Kidney (tissue), 14 donors: ENCODE data around the gene CALN1. TPM values are rescaled to one million over a fixed set of nuclear protein-coding genes. Genes with fewer than 3 reads are reported as not detected.

Source experiments
- DNase-seq, 5 donors: peaks; one replicate each; pipeline ENCODE4 v3.0.0-alpha.2; 2013 to 2020
- FAIRE-seq: peaks from 2 replicates; lab custom pipeline; 2012; peaks lifted over from hg19 to GRCh38; lab: Jason Lieb, UNC
- H3K27ac ChIP-seq, 2 donors: one replicate each; pipeline ENCODE4 v1.7.0; 2013; ENCODE audit warnings: low read depth in 2 of 2, low read length in 2 of 2, inconsistent platforms in 1 of 2
- H3K27me3 ChIP-seq: one replicate; pipeline ENCODE4 v1.7.1; 2013; ENCODE audit warnings: low read length, inconsistent platforms; ENCODE audit not compliant: control insufficient read depth, insufficient read depth
- H3K36me3 ChIP-seq, 3 donors: one replicate each; pipeline versions ENCODE4 v1.7.0 to v1.7.1; 2013; ENCODE audit warnings: low read length in 3 of 3, control low read depth in 1 of 3, inconsistent platforms in 1 of 3; ENCODE audit not compliant: insufficient read depth in 3 of 3, control insufficient read depth in 2 of 3
- H3K4me1 ChIP-seq, 3 donors: one replicate each; pipeline versions ENCODE4 v1.7.0 to v1.7.1; 2013; ENCODE audit warnings: low read length in 3 of 3, inconsistent platforms in 1 of 3, low read depth in 1 of 3; ENCODE audit not compliant: control insufficient read depth in 2 of 3, insufficient read depth in 2 of 3
- H3K4me3 ChIP-seq, 3 donors: one replicate each; pipeline versions ENCODE4 v1.7.0 to v1.8.1; 2013; ENCODE audit warnings: low read length in 3 of 3, control low read depth in 1 of 3, inconsistent platforms in 1 of 3
- H3K9ac ChIP-seq, 3 donors: one replicate each; pipeline versions ENCODE4 v1.7.0 to v1.7.1; 2013; ENCODE audit warnings: low read length in 3 of 3, control low read depth in 1 of 3, inconsistent platforms in 1 of 3
- H3K9me3 ChIP-seq, 3 donors: one replicate each; pipeline versions ENCODE4 v1.7.0 to v1.7.1; 2013; ENCODE audit warnings: low read length in 3 of 3, control low read depth in 1 of 3, inconsistent platforms in 1 of 3; ENCODE audit not compliant: control insufficient read depth in 2 of 3, insufficient read depth in 1 of 3
- intact Hi-C: fragments of 100-400 bp; cut with DNase I; formaldehyde crosslinking; loops from one replicate; pipeline ENCODE4 v1.11.1; 2022
- polyA plus RNA-seq: library from polyadenylated mRNA; stranded (reverse); fragments of 350-450 nt; fragmentation: Illumina TruSeq; extraction: RNeasy Lipid Tissue Mini Kit (QIAGEN cat#74804); gene quantifications from one replicate; pipeline ENCODE4 v1.2.3, GENCODE V29; 2014; ENCODE audit warnings: low read depth, low replicate concordance; ENCODE audit not compliant: insufficient read depth
- total RNA-seq: library from RNA; stranded (reverse); fragmentation: NEBNext Ultra II Directional; extraction: Animal tissue kit (Norgen Biotek cat#: 25700); gene quantifications from one replicate; pipeline ENCODE4 v1.2.1, GENCODE V29; 2021
- TF ChIP-seq, protein P1 (sequence below): IDR thresholded peaks from 3 replicates; pipeline ENCODE4 v1.5.1; 2012; ENCODE audit warnings: mild to moderate bottlenecking, moderate library complexity, borderline replicate concordance; ENCODE audit not compliant: insufficient read depth; ENCODE audit errors: extremely low read depth
- donor health status: control.
- donor health status: control.
- donor health status: control.
- donor health status: control.
- donor health status: control.
- donor health status: DM: yes; HTN: yes; CAD: no.
- donor health status: Normal renal cell carcinoma (clear cell type).

The CALN1 gene
- total and polyA plus RNA-seq, 2 donors from 2014 or later, result not detected

DNA sequence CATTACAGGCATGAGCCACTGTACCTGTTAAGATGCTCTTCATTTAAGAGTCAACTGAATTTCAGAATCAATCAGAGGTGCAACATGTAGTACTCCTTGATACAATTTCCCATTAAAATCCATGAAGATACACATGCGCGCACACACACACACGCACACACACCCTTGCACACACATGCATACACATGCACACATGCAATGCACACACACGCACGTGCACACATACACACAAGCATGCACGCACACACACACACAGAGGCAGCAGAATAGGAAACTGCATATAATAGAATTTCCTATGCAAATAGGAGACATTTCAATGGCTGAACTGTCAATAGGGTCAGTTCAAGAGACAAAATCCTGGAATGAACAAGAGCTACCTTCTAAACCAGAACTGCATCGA is 192.6 kb downstream of the CALN1 start:
- Histone ChIP-seq H3K9me3 (no peaks in the 10 kb centered on the region), H3K9ac (no peak overlapping the region), H3K36me3 (no peaks in the 10 kb centered on the region), H3K27me3 (no peaks in the 10 kb centered on the region), H3K4me1 (no peaks in the 10 kb centered on the region), H3K4me3 (no peak overlapping the region), H3K27ac (no peak overlapping the region)
- no peak for FAIRE-seq
- intact Hi-C loops, result no loop called here
- no peak for DNase-seq
- TF ChIP-seq, protein P1, sequence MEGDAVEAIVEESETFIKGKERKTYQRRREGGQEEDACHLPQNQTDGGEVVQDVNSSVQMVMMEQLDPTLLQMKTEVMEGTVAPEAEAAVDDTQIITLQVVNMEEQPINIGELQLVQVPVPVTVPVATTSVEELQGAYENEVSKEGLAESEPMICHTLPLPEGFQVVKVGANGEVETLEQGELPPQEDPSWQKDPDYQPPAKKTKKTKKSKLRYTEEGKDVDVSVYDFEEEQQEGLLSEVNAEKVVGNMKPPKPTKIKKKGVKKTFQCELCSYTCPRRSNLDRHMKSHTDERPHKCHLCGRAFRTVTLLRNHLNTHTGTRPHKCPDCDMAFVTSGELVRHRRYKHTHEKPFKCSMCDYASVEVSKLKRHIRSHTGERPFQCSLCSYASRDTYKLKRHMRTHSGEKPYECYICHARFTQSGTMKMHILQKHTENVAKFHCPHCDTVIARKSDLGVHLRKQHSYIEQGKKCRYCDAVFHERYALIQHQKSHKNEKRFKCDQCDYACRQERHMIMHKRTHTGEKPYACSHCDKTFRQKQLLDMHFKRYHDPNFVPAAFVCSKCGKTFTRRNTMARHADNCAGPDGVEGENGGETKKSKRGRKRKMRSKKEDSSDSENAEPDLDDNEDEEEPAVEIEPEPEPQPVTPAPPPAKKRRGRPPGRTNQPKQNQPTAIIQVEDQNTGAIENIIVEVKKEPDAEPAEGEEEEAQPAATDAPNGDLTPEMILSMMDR, result no peak

DNA sequence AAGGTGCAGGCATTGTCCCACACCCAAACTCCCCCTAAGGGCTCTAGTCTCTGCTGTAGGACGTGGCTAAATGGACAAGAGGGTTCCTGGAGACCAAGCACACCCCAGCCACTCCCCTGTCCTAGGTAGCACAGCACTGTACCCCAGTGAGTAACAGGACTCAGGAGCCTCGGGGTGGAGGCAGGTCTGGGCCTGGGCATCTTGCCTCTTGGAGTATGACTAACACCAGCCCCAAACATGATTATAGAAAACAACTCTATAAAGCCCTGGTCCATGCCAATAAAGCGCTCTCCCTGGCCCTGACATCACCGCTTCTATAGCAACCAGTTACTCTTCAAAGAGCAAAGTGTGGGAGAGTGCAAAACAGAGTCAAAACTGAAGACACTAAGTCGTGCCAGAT is 195.0 kb downstream of the CALN1 start:
- no peak overlapping the region for H3K27ac ChIP-seq
- H3K9ac ChIP-seq, result no peak overlapping the region
- TF ChIP-seq, protein P1, result no peak
- H3K4me1 ChIP-seq, result no peaks in the 10 kb centered on the region
- FAIRE-seq (no peak), DNase-seq (no peak)
- peaks cover 0 to 2% (median 0%) of the 10 kb centered on the region in 3 donors for H3K9me3 ChIP-seq
- H3K4me3 ChIP-seq, result no peak overlapping the region
- H3K27me3 ChIP-seq, result no peaks in the 10 kb centered on the region
- intact Hi-C loops, result no loop called here
- no peaks in the 10 kb centered on the region for H3K36me3 ChIP-seq

DNA sequence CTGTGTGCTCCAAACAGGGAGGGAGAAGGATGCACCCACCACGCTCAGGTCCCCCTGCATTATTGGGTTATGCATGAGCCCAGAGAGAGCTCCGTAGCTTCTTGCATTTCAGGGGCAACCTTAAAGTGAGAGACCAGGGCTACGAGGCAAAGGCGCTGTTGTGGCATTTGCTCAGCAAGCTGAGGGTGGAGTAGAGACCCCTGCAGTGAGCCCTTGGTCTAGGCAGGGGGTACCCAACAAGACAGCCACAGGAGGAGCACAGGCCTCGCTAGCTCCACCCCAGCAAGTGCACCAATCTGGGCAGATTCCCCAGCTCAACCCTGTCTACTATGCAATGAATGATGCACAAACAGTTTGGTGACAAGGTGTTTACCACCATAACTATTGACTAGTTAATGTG is 198.4 kb downstream of the CALN1 start:
- DNase-seq (no peak), FAIRE-seq (no peak)
- Histone ChIP-seq H3K27ac (no peak overlapping the region), H3K4me1 (no peaks in the 10 kb centered on the region), H3K36me3 (no peaks in the 10 kb centered on the region), H3K9ac (no peak overlapping the region), H3K9me3 (peaks cover 0 to 2% (median 0%) of the 10 kb centered on the region in 3 donors), H3K4me3 (no peak overlapping the region), H3K27me3 (no peaks in the 10 kb centered on the region)
- intact Hi-C loops, result no loop called here
- TF ChIP-seq, protein P1, result no peak

DNA sequence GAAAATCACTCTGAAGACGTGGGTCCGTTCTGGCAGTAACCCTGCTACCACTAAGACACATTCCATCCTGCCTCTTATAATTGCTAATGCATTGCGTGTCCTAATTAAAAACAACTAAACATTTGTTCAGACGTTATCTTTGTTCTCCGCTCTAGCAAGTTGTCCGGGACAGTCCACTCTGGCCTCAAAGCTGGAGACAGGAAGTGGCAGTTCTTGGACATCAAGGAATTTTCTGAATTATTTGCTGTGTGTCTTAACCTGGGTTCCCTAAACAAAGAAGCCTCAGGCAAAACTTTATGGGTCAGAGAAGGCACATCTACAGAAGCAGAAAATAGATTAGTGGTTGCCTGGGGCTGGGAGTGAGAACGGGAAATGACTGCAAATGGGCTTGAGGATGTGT is 199.1 kb downstream of the CALN1 start:
- intact Hi-C loops, result no loop called here

More for the DNA sequence above, 199.1 kb downstream of the CALN1 start:
- peaks cover 0 to 2% (median 0%) of the 10 kb centered on the region in 3 donors for H3K9me3 ChIP-seq
- TF ChIP-seq, protein P1, result no peak
- no peaks in the 10 kb centered on the region for H3K36me3 ChIP-seq
- no peaks in the 10 kb centered on the region for H3K4me1 ChIP-seq
- FAIRE-seq (no peak), DNase-seq (no peak)
- no peak overlapping the region for H3K4me3 ChIP-seq
- H3K9ac ChIP-seq, result no peak overlapping the region
- no peak overlapping the region for H3K27ac ChIP-seq
- H3K27me3 ChIP-seq, result no peaks in the 10 kb centered on the region
